Loucy (cell line): ENCODE data around the gene DNAJB6.

Experiments used
- EZH2phosphoT487 ChIP-seq: fragments of 200-600 bp; IDR thresholded peaks from 2 replicates; pipeline ENCODE4 v1.6.1; 2018; ENCODE audit warnings: antibody characterized with exemption, mild to moderate bottlenecking, moderate library complexity, borderline replicate concordance
- TF ChIP-seq, protein P1 (sequence below): fragments of 200-600 bp; sonication (generic); conservative IDR thresholded peaks from 2 replicates; pipeline ENCODE4 v1.5.1; 2014; ENCODE audit warnings: mild to moderate bottlenecking, antibody characterized with exemption, low read length

DNA sequence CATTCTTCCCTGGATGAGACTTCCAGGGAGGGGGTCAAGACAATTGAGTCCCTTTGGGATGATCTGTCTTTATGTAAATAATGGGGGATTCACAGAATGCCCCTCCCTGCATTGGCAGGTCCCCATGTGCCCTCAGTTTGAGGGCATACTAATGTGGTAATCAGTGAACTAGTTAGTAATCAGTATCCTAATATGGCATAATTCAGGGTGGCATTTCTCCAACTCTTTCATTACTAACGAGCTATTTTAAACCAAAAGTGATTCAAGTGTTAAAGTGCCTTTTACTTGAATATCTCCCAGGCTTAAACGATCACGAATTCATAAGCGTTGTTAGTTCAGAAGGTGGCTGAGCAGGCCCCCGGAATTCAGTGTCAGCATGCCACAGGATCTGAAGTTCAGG, 1.6 kb upstream of the DNAJB6 start:
- TF ChIP-seq, protein P1, sequence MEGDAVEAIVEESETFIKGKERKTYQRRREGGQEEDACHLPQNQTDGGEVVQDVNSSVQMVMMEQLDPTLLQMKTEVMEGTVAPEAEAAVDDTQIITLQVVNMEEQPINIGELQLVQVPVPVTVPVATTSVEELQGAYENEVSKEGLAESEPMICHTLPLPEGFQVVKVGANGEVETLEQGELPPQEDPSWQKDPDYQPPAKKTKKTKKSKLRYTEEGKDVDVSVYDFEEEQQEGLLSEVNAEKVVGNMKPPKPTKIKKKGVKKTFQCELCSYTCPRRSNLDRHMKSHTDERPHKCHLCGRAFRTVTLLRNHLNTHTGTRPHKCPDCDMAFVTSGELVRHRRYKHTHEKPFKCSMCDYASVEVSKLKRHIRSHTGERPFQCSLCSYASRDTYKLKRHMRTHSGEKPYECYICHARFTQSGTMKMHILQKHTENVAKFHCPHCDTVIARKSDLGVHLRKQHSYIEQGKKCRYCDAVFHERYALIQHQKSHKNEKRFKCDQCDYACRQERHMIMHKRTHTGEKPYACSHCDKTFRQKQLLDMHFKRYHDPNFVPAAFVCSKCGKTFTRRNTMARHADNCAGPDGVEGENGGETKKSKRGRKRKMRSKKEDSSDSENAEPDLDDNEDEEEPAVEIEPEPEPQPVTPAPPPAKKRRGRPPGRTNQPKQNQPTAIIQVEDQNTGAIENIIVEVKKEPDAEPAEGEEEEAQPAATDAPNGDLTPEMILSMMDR: no peak
- TF ChIP-seq EZH2phosphoT487: no peak
